GM06990 (cell line): Measurements from ENCODE around the gene IQSEC1.

Experiments used
- DNase-seq: peaks from one replicate; pipeline ENCODE4 v3.0.0-alpha.2; 2011; ENCODE audit not compliant: insufficient read length; ENCODE audit errors: extremely low read depth
- H3K27me3 ChIP-seq: replicated peaks from 2 replicates; pipeline ENCODE4 v1.6.0; 2011; ENCODE audit warnings: low read length; ENCODE audit not compliant: control insufficient read depth, insufficient read depth
- H3K36me3 ChIP-seq: 2 replicates; pipeline ENCODE4 v1.5.1; 2011; ENCODE audit warnings: low read length; ENCODE audit not compliant: control insufficient read depth, insufficient read depth
- H3K4me3 ChIP-seq: replicated peaks from 2 replicates; pipeline ENCODE4 v1.5.1; 2011; ENCODE audit warnings: low read depth, mild to moderate bottlenecking, control low read depth, low read length
- CTCF ChIP-seq: IDR thresholded peaks from 2 replicates; pipeline ENCODE4 v1.5.1; 2011; ENCODE audit warnings: low read length, control low read depth, mild to moderate bottlenecking, inconsistent platforms; ENCODE audit not compliant: insufficient read depth, poor library complexity, severe bottlenecking

IQSEC1 gene

DNA sequence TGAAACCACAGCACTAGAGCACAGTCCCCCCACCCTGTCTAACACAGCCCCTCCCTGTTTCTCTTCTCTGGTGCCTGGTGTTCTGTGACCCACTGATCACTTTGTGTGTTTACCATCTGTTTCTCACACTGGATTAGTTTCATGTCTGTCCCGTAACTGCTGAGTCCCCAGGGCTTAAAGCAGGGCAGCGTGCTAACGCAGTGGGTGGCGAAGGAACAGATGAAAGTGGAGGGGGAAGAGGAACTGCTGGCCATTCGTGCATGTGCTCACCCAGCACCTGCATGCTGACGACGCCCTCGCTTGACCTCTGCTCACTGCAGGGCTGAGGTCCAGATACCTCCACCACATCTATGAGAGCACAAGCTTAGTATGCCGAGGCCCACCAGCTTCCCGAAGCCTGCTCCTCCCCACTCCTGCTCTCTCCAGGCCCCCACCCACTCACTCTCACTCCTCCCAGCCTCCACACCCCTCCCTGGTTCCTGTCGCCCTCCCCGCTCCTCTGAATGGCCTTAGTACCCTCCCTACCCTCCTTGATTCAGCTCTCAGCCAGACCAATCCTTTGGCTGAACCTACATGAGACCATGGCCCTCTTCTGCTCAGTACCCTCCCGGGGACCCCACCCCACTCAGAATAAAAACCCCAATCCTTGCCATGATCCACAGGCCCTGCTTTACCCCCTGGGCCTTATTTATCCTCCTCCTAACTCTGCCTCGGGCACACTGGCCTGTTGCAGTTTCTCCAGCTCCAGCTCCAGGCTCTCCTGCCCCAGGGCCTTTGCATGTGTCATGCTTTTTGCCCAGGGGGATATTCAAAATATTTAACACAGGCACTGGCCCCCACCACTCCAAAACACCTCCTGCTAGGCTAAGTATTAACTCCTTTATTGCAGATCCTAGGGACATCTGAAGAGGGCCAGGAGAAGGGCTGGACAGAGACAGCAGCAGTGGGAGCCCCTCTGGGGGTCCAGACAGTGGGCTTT is 15.1 kb upstream of the IQSEC1 start:
- Histone ChIP-seq H3K4me3 (no peak overlapping the region), H3K27me3 (no peaks in the 10 kb centered on the region), H3K36me3 (no peaks in the 10 kb centered on the region)
- TF ChIP-seq CTCF = no peak
- peak; percentile 68 for DNase-seq

DNA sequence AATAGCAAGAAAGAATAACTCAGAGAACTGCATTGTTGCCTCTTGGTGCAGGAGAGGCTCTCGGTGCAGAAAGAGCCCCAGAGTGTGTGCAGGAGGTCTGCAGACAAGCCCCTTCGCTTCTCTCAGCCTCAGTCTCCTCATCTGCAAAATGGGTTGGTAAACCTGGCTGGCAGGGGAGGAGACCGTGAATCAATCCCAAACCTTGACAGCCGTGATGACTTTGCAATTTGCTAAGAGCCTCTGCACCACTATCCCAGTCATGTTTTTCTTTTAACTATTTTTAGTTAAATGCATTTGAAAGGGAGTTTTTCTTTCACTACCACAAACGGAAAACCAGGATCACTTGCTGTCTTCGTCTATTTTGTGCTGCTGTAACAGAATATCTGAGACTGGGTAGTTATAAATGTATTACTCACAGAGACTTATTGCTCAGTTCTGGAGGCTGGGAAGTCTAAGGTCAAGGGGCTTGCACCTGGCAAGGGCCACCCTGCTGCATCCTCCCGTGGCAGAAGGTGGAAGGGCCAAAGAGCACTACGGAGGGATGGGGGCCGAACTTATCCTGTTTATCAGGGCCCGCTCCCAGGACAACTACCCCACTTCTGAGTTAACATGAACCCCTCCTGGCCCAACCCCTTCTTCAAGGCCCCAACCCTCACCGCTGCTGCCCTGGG is 14.2 kb upstream of the IQSEC1 start:
- no peaks in the 10 kb centered on the region for H3K27me3 ChIP-seq
- TF ChIP-seq CTCF = no peak
- no peak overlapping the region for H3K4me3 ChIP-seq
- no peaks in the 10 kb centered on the region for H3K36me3 ChIP-seq
- no peak for DNase-seq

GRCh38 chr3:13086531-13086981 is 13.3 kb upstream of the IQSEC1 start:
- Histone ChIP-seq H3K36me3 (no peaks in the 10 kb centered on the region), H3K4me3 (no peak overlapping the region), H3K27me3 (no peaks in the 10 kb centered on the region)
- DNase-seq = peak; percentile 38
- TF ChIP-seq CTCF = no peak

- TF ChIP-seq CTCF = no peak
- no peaks in the 10 kb centered on the region for H3K36me3 ChIP-seq
- DNase-seq = no peak
Measured at GRCh38 chr3:13085846-13086179, 12.6 kb upstream of the IQSEC1 start.

GRCh38 chr3:13085081-13085845 is 12.0 kb upstream of the IQSEC1 start:
- no peaks in the 10 kb centered on the region for H3K27me3 ChIP-seq
- H3K4me3 ChIP-seq = no peak overlapping the region
- TF ChIP-seq CTCF = no peak
- H3K36me3 ChIP-seq = no peaks in the 10 kb centered on the region
- no peak for DNase-seq

More at GRCh38 chr3:13085846-13086179, 12.6 kb upstream of the IQSEC1 start:
- Histone ChIP-seq H3K27me3 (no peaks in the 10 kb centered on the region), H3K4me3 (no peak overlapping the region)
